Gastrocnemius medialis (tissue), 4 donors: ENCODE results near the gene HDGFL2.

Experiments
- POLR2A ChIP-seq, 2 donors: fragments of 450-650 bp; IDR thresholded peaks; one replicate each; pipeline ENCODE4 v1.6.1; 2017; ENCODE audit warnings: antibody characterized with exemption in 2 of 2, mild to moderate bottlenecking in 2 of 2, moderate library complexity in 2 of 2
- TF ChIP-seq, protein P1 (sequence below), 5 experiments: fragments of 450-650 bp in 3 of 5; fragments of 200-600 bp in 2 of 5; sonication (generic) in 2 of 5; IDR thresholded peaks in 4 of 5; conservative IDR thresholded peaks in 1 of 5; 1 replicate in 4 of 5; 2 replicates in 1 of 5; pipeline ENCODE4 v1.5.1; 2016 to 2019; ENCODE audit warnings: antibody characterized with exemption in 5 of 5, mild to moderate bottlenecking in 3 of 5, moderate library complexity in 3 of 5

DNA sequence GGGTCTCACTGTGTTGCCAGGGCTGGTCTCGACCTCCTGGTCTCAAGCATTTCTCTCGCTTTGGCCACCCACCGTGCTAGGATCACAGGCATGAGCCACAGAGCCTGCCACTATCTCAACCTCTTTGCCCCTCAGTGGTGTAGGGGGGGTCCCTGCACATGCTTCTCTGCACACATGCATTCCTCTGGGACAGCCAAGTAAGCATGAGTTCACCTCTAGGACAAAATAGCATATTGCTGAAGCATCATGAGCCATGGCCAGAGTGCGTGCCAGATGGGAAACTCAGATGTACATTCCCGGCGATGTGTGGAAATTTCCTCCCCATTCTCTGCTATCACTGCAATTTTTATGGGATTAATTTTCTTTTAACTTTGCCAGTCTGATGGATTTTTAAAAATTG, 46.6 kb upstream of the HDGFL2 start:
- TF ChIP-seq, protein P1, sequence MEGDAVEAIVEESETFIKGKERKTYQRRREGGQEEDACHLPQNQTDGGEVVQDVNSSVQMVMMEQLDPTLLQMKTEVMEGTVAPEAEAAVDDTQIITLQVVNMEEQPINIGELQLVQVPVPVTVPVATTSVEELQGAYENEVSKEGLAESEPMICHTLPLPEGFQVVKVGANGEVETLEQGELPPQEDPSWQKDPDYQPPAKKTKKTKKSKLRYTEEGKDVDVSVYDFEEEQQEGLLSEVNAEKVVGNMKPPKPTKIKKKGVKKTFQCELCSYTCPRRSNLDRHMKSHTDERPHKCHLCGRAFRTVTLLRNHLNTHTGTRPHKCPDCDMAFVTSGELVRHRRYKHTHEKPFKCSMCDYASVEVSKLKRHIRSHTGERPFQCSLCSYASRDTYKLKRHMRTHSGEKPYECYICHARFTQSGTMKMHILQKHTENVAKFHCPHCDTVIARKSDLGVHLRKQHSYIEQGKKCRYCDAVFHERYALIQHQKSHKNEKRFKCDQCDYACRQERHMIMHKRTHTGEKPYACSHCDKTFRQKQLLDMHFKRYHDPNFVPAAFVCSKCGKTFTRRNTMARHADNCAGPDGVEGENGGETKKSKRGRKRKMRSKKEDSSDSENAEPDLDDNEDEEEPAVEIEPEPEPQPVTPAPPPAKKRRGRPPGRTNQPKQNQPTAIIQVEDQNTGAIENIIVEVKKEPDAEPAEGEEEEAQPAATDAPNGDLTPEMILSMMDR (IDR thresholded peaks at IDR 0.05 in 4 of 5, conservative IDR thresholded peaks at IDR 0.05 in 1 of 5) = no peak
- no peak for TF ChIP-seq POLR2A (IDR thresholded peaks at IDR 0.05)
